ENCODE measurements around the gene GIGYF2. TPM values are rescaled to one million over a fixed set of nuclear protein-coding genes. Genes with fewer than 3 reads are reported as not detected.

GIGYF2 gene
- total RNA-seq, 1 donor from 2014 or later: 74.1 TPM

GRCh38 chr2:232872826-232873225 is 175.7 kb downstream of the GIGYF2 start:
- H3K9ac ChIP-seq (ENCODE audit: low read depth in 1 of 3, low read length in 3 of 3): no peak overlapping the region
- H3K4me1 ChIP-seq (ENCODE audit: control insufficient read depth in 3 of 3, insufficient read depth in 3 of 3, low read length in 3 of 3): peaks cover 4 to 11% (median 7%) of the 10 kb centered on the region in 3 donors
- no peak overlapping the region for H3K4me3 ChIP-seq (ENCODE audit: low read length in 3 of 3)
- no peaks in the 10 kb centered on the region for H3K9me3 ChIP-seq (ENCODE audit: control insufficient read depth in 3 of 3, low read length in 3 of 3)
- no peak overlapping the region for H3K27ac ChIP-seq (ENCODE audit: low read depth, low read length)
- no peaks in the 10 kb centered on the region for H3K36me3 ChIP-seq (ENCODE audit: control insufficient read depth in 3 of 3, insufficient read depth in 3 of 3, low read length in 3 of 3)
- peaks cover 0 to 6% (median 2%) of the 10 kb centered on the region in 3 donors for H3K27me3 ChIP-seq (ENCODE audit: control insufficient read depth in 3 of 3, insufficient read depth in 3 of 3, low read length in 3 of 3)

GRCh38 chr2:232873292-232873908 is 176.3 kb downstream of the GIGYF2 start:
- H3K9me3 ChIP-seq (ENCODE audit: control insufficient read depth in 3 of 3, low read length in 3 of 3): no peaks in the 10 kb centered on the region
- peaks cover 0 to 6% (median 2%) of the 10 kb centered on the region in 3 donors for H3K27me3 ChIP-seq (ENCODE audit: control insufficient read depth in 3 of 3, insufficient read depth in 3 of 3, low read length in 3 of 3)
- H3K27ac ChIP-seq (ENCODE audit: low read depth, low read length): no peak overlapping the region
- peaks cover 4 to 11% (median 7%) of the 10 kb centered on the region in 3 donors for H3K4me1 ChIP-seq (ENCODE audit: control insufficient read depth in 3 of 3, insufficient read depth in 3 of 3, low read length in 3 of 3)
- H3K4me3 ChIP-seq (ENCODE audit: low read length in 3 of 3): no peak overlapping the region
- H3K36me3 ChIP-seq (ENCODE audit: control insufficient read depth in 3 of 3, insufficient read depth in 3 of 3, low read length in 3 of 3): no peaks in the 10 kb centered on the region
- H3K9ac ChIP-seq (ENCODE audit: low read depth in 1 of 3, low read length in 3 of 3): no peak overlapping the region

- peaks cover 0 to 6% (median 2%) of the 10 kb centered on the region in 3 donors for H3K27me3 ChIP-seq (ENCODE audit: control insufficient read depth in 3 of 3, insufficient read depth in 3 of 3, low read length in 3 of 3)
Observed at GRCh38 chr2:232873909-232874641, 176.9 kb downstream of the GIGYF2 start.

DNA sequence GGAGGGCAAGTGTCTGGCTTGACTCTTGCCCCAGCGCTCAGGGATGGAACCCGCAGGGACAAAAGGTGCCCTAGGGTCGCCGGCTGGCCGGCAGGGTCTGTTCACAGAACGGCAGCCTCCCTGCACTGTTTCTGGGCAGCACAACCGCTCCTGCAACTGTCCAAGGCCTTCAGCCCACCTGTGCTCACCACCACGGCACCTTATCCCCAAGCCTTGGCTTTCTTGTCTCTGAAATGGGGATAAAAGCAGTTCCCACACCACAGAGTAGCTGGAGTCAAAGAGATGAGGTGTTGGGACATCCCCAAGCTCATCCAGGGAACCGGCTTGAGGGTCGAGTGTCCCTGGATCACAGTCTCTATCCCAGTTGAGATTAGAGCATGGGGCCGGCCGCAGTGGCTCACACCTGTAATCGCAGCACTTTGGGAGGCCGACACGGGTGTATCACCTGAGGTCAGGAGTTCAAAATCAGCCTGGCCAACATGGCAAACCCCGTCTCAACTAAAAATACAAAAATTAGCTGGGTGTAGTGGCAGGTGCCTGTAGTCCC is 177.6 kb downstream of the GIGYF2 start:
- Histone ChIP-seq H3K9ac (ENCODE audit: low read depth in 1 of 3, low read length in 3 of 3) (no peak overlapping the region), H3K36me3 (ENCODE audit: control insufficient read depth in 3 of 3, insufficient read depth in 3 of 3, low read length in 3 of 3) (no peaks in the 10 kb centered on the region), H3K4me3 (ENCODE audit: low read length in 3 of 3) (no peak overlapping the region), H3K4me1 (ENCODE audit: control insufficient read depth in 3 of 3, insufficient read depth in 3 of 3, low read length in 3 of 3) (peaks cover 4 to 11% (median 7%) of the 10 kb centered on the region in 3 donors), H3K9me3 (ENCODE audit: control insufficient read depth in 3 of 3, low read length in 3 of 3) (no peaks in the 10 kb centered on the region), H3K27ac (ENCODE audit: low read depth, low read length) (no peak overlapping the region), H3K27me3 (ENCODE audit: control insufficient read depth in 3 of 3, insufficient read depth in 3 of 3, low read length in 3 of 3) (peaks cover 0 to 6% (median 2%) of the 10 kb centered on the region in 3 donors)

More at GRCh38 chr2:232873909-232874641, 176.9 kb downstream of the GIGYF2 start:
- no peak overlapping the region for H3K27ac ChIP-seq (ENCODE audit: low read depth, low read length)
- peaks cover 4 to 11% (median 7%) of the 10 kb centered on the region in 3 donors for H3K4me1 ChIP-seq (ENCODE audit: control insufficient read depth in 3 of 3, insufficient read depth in 3 of 3, low read length in 3 of 3)
- H3K9ac ChIP-seq (ENCODE audit: low read depth in 1 of 3, low read length in 3 of 3): no peak overlapping the region
- H3K36me3 ChIP-seq (ENCODE audit: control insufficient read depth in 3 of 3, insufficient read depth in 3 of 3, low read length in 3 of 3): no peaks in the 10 kb centered on the region
- no peaks in the 10 kb centered on the region for H3K9me3 ChIP-seq (ENCODE audit: control insufficient read depth in 3 of 3, low read length in 3 of 3)
- H3K4me3 ChIP-seq (ENCODE audit: low read length in 3 of 3): no peak overlapping the region

- Histone ChIP-seq H3K4me1 (ENCODE audit: control insufficient read depth in 3 of 3, insufficient read depth in 3 of 3, low read length in 3 of 3) (peaks cover 4 to 11% (median 7%) of the 10 kb centered on the region in 3 donors), H3K27me3 (ENCODE audit: control insufficient read depth in 3 of 3, insufficient read depth in 3 of 3, low read length in 3 of 3) (peaks cover 0 to 6% (median 2%) of the 10 kb centered on the region in 3 donors), H3K27ac (ENCODE audit: low read depth, low read length) (no peak overlapping the region), H3K4me3 (ENCODE audit: low read length in 3 of 3) (peak overlapping the region in 2 of 3 donors; percentile 37 to 73), H3K9me3 (ENCODE audit: control insufficient read depth in 3 of 3, low read length in 3 of 3) (no peaks in the 10 kb centered on the region), H3K36me3 (ENCODE audit: control insufficient read depth in 3 of 3, insufficient read depth in 3 of 3, low read length in 3 of 3) (no peaks in the 10 kb centered on the region), H3K9ac (ENCODE audit: low read depth in 1 of 3, low read length in 3 of 3) (peak overlapping the region in 1 of 3 donors; percentile 73)
Observed at GRCh38 chr2:232875256-232876121, 178.4 kb downstream of the GIGYF2 start.

- H3K36me3 ChIP-seq (ENCODE audit: control insufficient read depth in 3 of 3, insufficient read depth in 3 of 3, low read length in 3 of 3): no peaks in the 10 kb centered on the region
- H3K27me3 ChIP-seq (ENCODE audit: control insufficient read depth in 3 of 3, insufficient read depth in 3 of 3, low read length in 3 of 3): peaks cover 0 to 6% (median 2%) of the 10 kb centered on the region in 3 donors
- H3K4me1 ChIP-seq (ENCODE audit: control insufficient read depth in 3 of 3, insufficient read depth in 3 of 3, low read length in 3 of 3): peaks cover 4 to 11% (median 7%) of the 10 kb centered on the region in 3 donors
Observed at GRCh38 chr2:232876161-232876977, 179.2 kb downstream of the GIGYF2 start.

DNA sequence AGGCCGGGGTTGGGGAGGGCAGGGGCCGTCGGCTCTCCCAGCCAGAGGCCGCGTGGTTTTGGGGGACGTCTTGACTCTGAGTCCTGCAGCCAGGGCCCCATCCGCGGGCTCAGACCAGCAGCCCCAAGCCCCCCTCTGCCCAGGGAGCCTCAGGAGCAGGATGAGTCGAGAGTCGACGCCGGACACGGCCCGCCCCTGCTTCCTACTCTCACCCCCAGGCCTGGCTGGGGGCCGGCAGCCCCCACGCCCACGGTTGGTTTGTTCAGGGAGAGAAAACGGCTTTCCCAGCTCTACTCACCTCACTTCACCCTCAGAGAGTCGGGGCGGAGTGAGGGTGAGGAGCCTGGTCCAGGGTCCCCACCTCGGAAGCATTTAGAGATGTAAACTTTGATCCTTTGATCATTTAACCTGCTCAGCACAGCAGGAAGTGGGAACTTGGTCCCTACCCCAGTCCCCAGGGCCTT is 179.9 kb downstream of the GIGYF2 start:
- Histone ChIP-seq H3K9ac (ENCODE audit: low read depth in 1 of 3, low read length in 3 of 3) (peak overlapping the region in 1 of 3 donors; percentile 81), H3K9me3 (ENCODE audit: control insufficient read depth in 3 of 3, low read length in 3 of 3) (no peaks in the 10 kb centered on the region), H3K4me1 (ENCODE audit: control insufficient read depth in 3 of 3, insufficient read depth in 3 of 3, low read length in 3 of 3) (peaks cover 4 to 11% (median 7%) of the 10 kb centered on the region in 3 donors), H3K4me3 (ENCODE audit: low read length in 3 of 3) (peak overlapping the region in 2 of 3 donors; percentile 60 to 70), H3K36me3 (ENCODE audit: control insufficient read depth in 3 of 3, insufficient read depth in 3 of 3, low read length in 3 of 3) (no peaks in the 10 kb centered on the region), H3K27me3 (ENCODE audit: control insufficient read depth in 3 of 3, insufficient read depth in 3 of 3, low read length in 3 of 3) (peaks cover 0 to 6% (median 2%) of the 10 kb centered on the region in 3 donors), H3K27ac (ENCODE audit: low read depth, low read length) (no peak overlapping the region)

More at GRCh38 chr2:232876161-232876977, 179.2 kb downstream of the GIGYF2 start:
- peak overlapping the region in 1 of 3 donors; percentile 81 for H3K9ac ChIP-seq (ENCODE audit: low read depth in 1 of 3, low read length in 3 of 3)
- no peaks in the 10 kb centered on the region for H3K9me3 ChIP-seq (ENCODE audit: control insufficient read depth in 3 of 3, low read length in 3 of 3)
- peak overlapping the region in 2 of 3 donors; percentile 60 to 70 for H3K4me3 ChIP-seq (ENCODE audit: low read length in 3 of 3)
- H3K27ac ChIP-seq (ENCODE audit: low read depth, low read length): no peak overlapping the region

DNA sequence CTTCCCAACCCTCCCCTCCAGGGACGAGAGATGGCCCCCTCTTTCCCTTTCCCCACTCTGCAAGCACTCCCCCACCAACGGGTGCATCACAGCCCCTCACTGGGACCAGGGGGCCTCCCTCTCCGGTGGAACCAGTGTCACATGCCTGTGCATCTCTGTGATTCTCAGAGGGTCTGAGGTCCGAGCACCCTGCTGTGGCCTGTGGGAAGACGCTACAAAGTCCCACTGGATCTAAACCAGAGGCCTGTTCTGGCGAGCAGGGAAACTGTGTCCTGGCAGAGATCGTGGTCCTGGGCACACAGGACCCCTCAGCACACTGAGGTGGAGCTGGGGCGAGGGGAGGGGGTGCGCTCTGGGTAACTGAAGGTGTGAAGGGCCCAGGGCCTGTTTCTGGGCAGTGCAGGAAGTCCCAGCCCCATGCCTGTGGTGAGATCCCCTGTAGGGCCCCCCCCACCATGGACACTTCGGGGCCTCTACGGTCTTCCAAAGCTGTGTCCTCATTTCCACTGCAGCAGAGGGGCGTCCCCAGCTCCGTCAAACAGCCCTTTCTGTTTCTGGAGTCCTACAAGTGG is 180.9 kb downstream of the GIGYF2 start:
- Histone ChIP-seq H3K4me3 (ENCODE audit: low read length in 3 of 3) (no peak overlapping the region), H3K4me1 (ENCODE audit: control insufficient read depth in 3 of 3, insufficient read depth in 3 of 3, low read length in 3 of 3) (peaks cover 4 to 11% (median 7%) of the 10 kb centered on the region in 3 donors), H3K9me3 (ENCODE audit: control insufficient read depth in 3 of 3, low read length in 3 of 3) (no peaks in the 10 kb centered on the region), H3K36me3 (ENCODE audit: control insufficient read depth in 3 of 3, insufficient read depth in 3 of 3, low read length in 3 of 3) (no peaks in the 10 kb centered on the region), H3K9ac (ENCODE audit: low read depth in 1 of 3, low read length in 3 of 3) (no peak overlapping the region), H3K27ac (ENCODE audit: low read depth, low read length) (no peak overlapping the region), H3K27me3 (ENCODE audit: control insufficient read depth in 3 of 3, insufficient read depth in 3 of 3, low read length in 3 of 3) (peaks cover 0 to 6% (median 5%) of the 10 kb centered on the region in 3 donors)
